Iris pigment epithelial cell (primary cell): ENCODE data around the gene GTSF1L.
"Not testable (repeated sequence)": the region's sequence is repeated elsewhere in the genome, so short reads cannot be mapped to it uniquely, and the experiment has no call there.

ENCODE experiments used
- DNase-seq: peaks from one replicate; pipeline ENCODE4 v3.0.0-alpha.2; 2011; ENCODE audit warnings: low read depth

Gene GTSF1L

GRCh38 chr20:43726811-43727338 lies at the start of gene GTSF1L:
TSS of gene GTSF1L (minus strand) at chr20:43727002. CDS start at chr20:43726694, 308 bp downstream.
- DNase-seq: peak; percentile 39

- no peak for DNase-seq
Measured at GRCh38 chr20:43774754-43775153, 48.0 kb upstream of the GTSF1L start.

- no peak for DNase-seq
Measured at GRCh38 chr20:43771503-43772190, 44.8 kb upstream of the GTSF1L start.

GRCh38 chr20:43770342-43770741 lies 43.5 kb upstream of the GTSF1L start:
- no peak for DNase-seq

- DNase-seq: peak; percentile 45
Measured at GRCh38 chr20:43767686-43768474, 41.1 kb upstream of the GTSF1L start.

- DNase-seq: no peak
Measured at GRCh38 chr20:43766917-43767316, 40.1 kb upstream of the GTSF1L start.

- no peak for DNase-seq
Measured at GRCh38 chr20:43766385-43766784, 39.6 kb upstream of the GTSF1L start.

- DNase-seq: no peak
Measured at GRCh38 chr20:43765916-43766315, 39.1 kb upstream of the GTSF1L start.

GRCh38 chr20:43762911-43763310 lies 36.1 kb upstream of the GTSF1L start:
- DNase-seq: no peak

- no peak for DNase-seq
Measured at GRCh38 chr20:43761386-43762340, 34.9 kb upstream of the GTSF1L start.

GRCh38 chr20:43757888-43758287 lies 31.1 kb upstream of the GTSF1L start:
- not testable (repeated sequence) for DNase-seq

- peak; percentile 87 for DNase-seq
Measured at GRCh38 chr20:43755851-43756250, 29.0 kb upstream of the GTSF1L start.

- peak; percentile 84 for DNase-seq
Measured at GRCh38 chr20:43755390-43755789, 28.6 kb upstream of the GTSF1L start.

- DNase-seq: peak; percentile 98
Measured at GRCh38 chr20:43752561-43753301, 25.9 kb upstream of the GTSF1L start.

GRCh38 chr20:43752051-43752360 lies 25.2 kb upstream of the GTSF1L start:
- no peak for DNase-seq

- DNase-seq: peak; percentile 96
Measured at GRCh38 chr20:43751167-43752050, 24.6 kb upstream of the GTSF1L start.

GRCh38 chr20:43750774-43751166 lies 24.0 kb upstream of the GTSF1L start:
- DNase-seq: no peak

- DNase-seq: peak; percentile 48
Measured at GRCh38 chr20:43749734-43750294, 23.0 kb upstream of the GTSF1L start.

- peak; percentile 74 for DNase-seq
Measured at GRCh38 chr20:43748274-43748673, 21.5 kb upstream of the GTSF1L start.
